Measurements from ENCODE around the gene CREB3L1. TPM values are rescaled to one million over a fixed set of nuclear protein-coding genes. Genes with fewer than 3 reads are reported as not detected.

CREB3L1 gene
- total RNA-seq, 6 donors from 2014 or later, result 19.9 to 66.8 (median 38.7) TPM

GRCh38 chr11:46347637-46348311, 70.3 kb downstream of the CREB3L1 start:
- Histone ChIP-seq H3K27ac (peak overlapping the region; percentile 48 to 90 (median 80)), H3K9me3 (no peaks in the 10 kb centered on the region), H3K27me3 (no peaks in the 10 kb centered on the region), H3K36me3 (no peaks in the 10 kb centered on the region), H3K4me1 (peaks cover 46 to 92% (median 69%) of the 10 kb centered on the region in 4 donors), H3K4me3 (peak overlapping the region; percentile 44 to 95 (median 72))
- no peak for TF ChIP-seq EP300 (IDR thresholded peaks at IDR 0.05)
- no peak for TF ChIP-seq POLR2AphosphoS5 (IDR thresholded peaks at IDR 0.05)
- no peak for TF ChIP-seq POLR2A (IDR thresholded peaks at IDR 0.05)
- TF ChIP-seq, protein P1, sequence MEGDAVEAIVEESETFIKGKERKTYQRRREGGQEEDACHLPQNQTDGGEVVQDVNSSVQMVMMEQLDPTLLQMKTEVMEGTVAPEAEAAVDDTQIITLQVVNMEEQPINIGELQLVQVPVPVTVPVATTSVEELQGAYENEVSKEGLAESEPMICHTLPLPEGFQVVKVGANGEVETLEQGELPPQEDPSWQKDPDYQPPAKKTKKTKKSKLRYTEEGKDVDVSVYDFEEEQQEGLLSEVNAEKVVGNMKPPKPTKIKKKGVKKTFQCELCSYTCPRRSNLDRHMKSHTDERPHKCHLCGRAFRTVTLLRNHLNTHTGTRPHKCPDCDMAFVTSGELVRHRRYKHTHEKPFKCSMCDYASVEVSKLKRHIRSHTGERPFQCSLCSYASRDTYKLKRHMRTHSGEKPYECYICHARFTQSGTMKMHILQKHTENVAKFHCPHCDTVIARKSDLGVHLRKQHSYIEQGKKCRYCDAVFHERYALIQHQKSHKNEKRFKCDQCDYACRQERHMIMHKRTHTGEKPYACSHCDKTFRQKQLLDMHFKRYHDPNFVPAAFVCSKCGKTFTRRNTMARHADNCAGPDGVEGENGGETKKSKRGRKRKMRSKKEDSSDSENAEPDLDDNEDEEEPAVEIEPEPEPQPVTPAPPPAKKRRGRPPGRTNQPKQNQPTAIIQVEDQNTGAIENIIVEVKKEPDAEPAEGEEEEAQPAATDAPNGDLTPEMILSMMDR (IDR thresholded peaks at IDR 0.05), result no peak
- DNase-seq (no peak), ATAC-seq (ENCODE audit: low FRiP score in 2 of 2) (no peak)
- 26 to 47% methylated on average over 7 to 31 of the region's 63 CpGs for WGBS, 2 donors

DNA sequence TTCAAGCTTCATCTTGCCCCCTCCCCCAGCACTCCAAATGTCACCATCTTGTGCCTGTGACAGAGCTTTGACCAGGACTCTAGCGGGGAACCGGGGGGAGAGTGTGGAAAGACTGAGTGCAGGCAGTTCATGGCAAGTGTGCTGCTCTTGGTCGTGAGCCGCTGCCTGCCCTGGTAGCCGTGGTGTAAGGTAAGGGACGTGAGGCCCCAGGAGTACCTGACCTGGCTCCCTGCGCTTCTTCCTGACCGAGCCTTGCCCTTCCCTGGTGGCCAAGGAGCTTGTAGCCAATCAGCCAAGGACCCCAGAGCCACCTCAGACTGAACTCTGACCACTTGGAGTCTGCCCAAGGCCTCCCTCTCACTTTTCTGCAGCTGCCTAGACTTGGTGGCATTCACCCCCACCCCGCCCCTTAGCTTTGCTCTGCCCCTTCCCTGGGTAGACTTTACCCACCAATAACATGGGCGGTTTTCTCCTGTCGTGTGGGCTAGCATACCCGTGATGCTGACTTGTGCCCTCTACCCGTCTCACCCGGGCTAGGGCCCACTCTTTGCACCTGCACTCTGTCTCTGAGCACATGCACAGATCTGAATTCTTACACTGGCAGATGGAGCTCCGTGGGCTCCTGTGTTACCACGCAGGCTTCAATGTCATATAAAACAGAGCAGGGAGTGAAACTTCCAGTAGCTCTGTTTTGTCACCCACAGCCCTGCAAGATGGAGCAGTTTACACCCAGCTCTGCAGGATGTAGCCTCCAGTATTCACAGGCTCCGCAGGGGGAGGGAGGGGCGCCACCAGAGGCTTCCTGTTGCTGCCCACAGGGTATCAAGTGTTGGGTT, 71.3 kb downstream of the CREB3L1 start:
- no peak for TF ChIP-seq EP300 (IDR thresholded peaks at IDR 0.05)
- peak in 1 of 2 donors; percentile 23 for TF ChIP-seq POLR2AphosphoS5 (IDR thresholded peaks at IDR 0.05)
- no peak for TF ChIP-seq POLR2A (IDR thresholded peaks at IDR 0.05)
- TF ChIP-seq, protein P1 (IDR thresholded peaks at IDR 0.05), result no peak

DNA sequence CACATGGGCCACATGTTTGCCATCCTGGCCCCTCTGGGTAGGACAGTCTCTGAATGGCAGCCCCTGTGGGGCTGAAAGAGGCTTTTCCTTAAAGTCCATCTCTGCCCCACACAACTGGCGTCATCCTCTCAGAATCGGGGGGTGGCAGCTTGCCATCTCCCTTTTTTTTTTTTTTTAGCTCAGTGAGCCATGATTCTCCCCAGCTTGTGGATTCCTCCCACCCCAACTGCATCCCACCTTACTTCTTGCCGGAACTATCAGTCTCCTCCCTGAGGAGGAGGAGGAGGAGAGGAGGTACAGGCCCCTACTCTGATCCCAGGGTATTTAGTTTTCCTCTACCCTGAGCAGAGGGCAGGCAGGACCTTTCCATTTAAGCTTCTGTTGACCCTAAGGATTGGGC, 73.2 kb downstream of the CREB3L1 start:
- peak overlapping the region in 1 of 4 donors; percentile 40 for H3K27ac ChIP-seq
- TF ChIP-seq EP300 (IDR thresholded peaks at IDR 0.05), result no peak
- no peak for TF ChIP-seq POLR2A (IDR thresholded peaks at IDR 0.05)
- TF ChIP-seq, protein P1 (IDR thresholded peaks at IDR 0.05), result no peak
- no peak for TF ChIP-seq POLR2AphosphoS5 (IDR thresholded peaks at IDR 0.05)
- no peaks in the 10 kb centered on the region for H3K9me3 ChIP-seq
- no peak for ATAC-seq (ENCODE audit: low FRiP score in 2 of 2)
- peaks cover 55 to 76% (median 61%) of the 10 kb centered on the region in 4 donors for H3K4me1 ChIP-seq
- no peaks in the 10 kb centered on the region for H3K27me3 ChIP-seq
- peaks cover 0 to 11% (median 0%) of the 10 kb centered on the region in 4 donors for H3K36me3 ChIP-seq
- no peak for DNase-seq
- 44 to 56% methylated on average over 3 of the region's 3 CpGs for WGBS, 2 donors
- H3K4me3 ChIP-seq, result no peak overlapping the region

More for the DNA sequence above, 71.3 kb downstream of the CREB3L1 start:
- Histone ChIP-seq H3K4me3 (peak overlapping the region in 3 of 4 donors; percentile 61 to 95 (median 84)), H3K9me3 (no peaks in the 10 kb centered on the region), H3K27ac (peak overlapping the region; percentile 48 to 90 (median 80)), H3K4me1 (peaks cover 55 to 92% (median 67%) of the 10 kb centered on the region in 4 donors), H3K27me3 (no peaks in the 10 kb centered on the region), H3K36me3 (peaks cover 0 to 3% (median 0%) of the 10 kb centered on the region in 4 donors)
- WGBS, 2 donors, result 51 to 56% methylated on average over 14 to 16 of the region's 18 CpGs
- DNase-seq (no peak), ATAC-seq (ENCODE audit: low FRiP score in 2 of 2) (no peak)

- H3K4me3 ChIP-seq, result no peak overlapping the region
- H3K4me1 ChIP-seq, result peaks cover 51 to 74% (median 61%) of the 10 kb centered on the region in 4 donors
- 80 to 100% methylated on average over 1 to 8 of the region's 8 CpGs for WGBS, 2 donors
- H3K27me3 ChIP-seq, result no peaks in the 10 kb centered on the region
- no peaks in the 10 kb centered on the region for H3K9me3 ChIP-seq
- DNase-seq (no peak), ATAC-seq (ENCODE audit: low FRiP score in 2 of 2) (no peak)
- peak overlapping the region in 2 of 4 donors; percentile 11 to 48 for H3K27ac ChIP-seq
- H3K36me3 ChIP-seq, result peaks cover 0 to 14% (median 3%) of the 10 kb centered on the region in 4 donors
- TF ChIP-seq, protein P1 (IDR thresholded peaks at IDR 0.05), result no peak
- TF ChIP-seq POLR2A (IDR thresholded peaks at IDR 0.05) (no peak), POLR2AphosphoS5 (IDR thresholded peaks at IDR 0.05) (no peak), EP300 (IDR thresholded peaks at IDR 0.05) (no peak)
These were observed 73.7 kb downstream of the CREB3L1 start for GRCh38 chr11:46351148-46351547.

All from upper lobe of left lung (tissue), 6 donors.